GM12878 (cell line): ENCODE measurements around the gene SVOP. TPM values are rescaled to one million over a fixed set of nuclear protein-coding genes. Genes with fewer than 3 reads are reported as not detected.

Experiments
- ATF2 ChIP-seq: IDR thresholded peaks from 2 replicates; pipeline ENCODE4 v1.6.1; 2012; ENCODE audit warnings: low read length, inconsistent platforms
- BCLAF1 ChIP-seq: fragments of 450-650 bp; IDR thresholded peaks from 2 replicates; pipeline ENCODE4 v1.6.1; 2017; ENCODE audit warnings: antibody characterized with exemption, mild to moderate bottlenecking, moderate library complexity
- CBFB ChIP-seq: IDR thresholded peaks from 2 replicates; pipeline ENCODE4 v1.6.1; 2016; ENCODE audit warnings: antibody characterized with exemption, low read depth
- CREM ChIP-seq: IDR thresholded peaks from 2 replicates; pipeline ENCODE4 v1.6.1; 2014; ENCODE audit warnings: antibody characterized with exemption, low read depth
- EZH2 ChIP-seq: IDR thresholded peaks from 2 replicates; pipeline ENCODE4 v1.6.1; 2012; ENCODE audit warnings: low read depth, mild to moderate bottlenecking, control low read depth, inconsistent platforms, low read length, borderline replicate concordance; ENCODE audit not compliant: control insufficient read depth
- MEF2B ChIP-seq: fragments of 450-650 bp; IDR thresholded peaks from 2 replicates; pipeline ENCODE4 v1.6.1; 2018; ENCODE audit warnings: mild to moderate bottlenecking, moderate library complexity; ENCODE audit not compliant: partially characterized antibody, poor library complexity, severe bottlenecking
- SP1 ChIP-seq: IDR thresholded peaks from one replicate; pipeline ENCODE4 v1.6.1; 2011; ENCODE audit warnings: low read depth, low read length
- SRF ChIP-seq, 2 experiments: IDR thresholded peaks; 2 replicates each; pipeline ENCODE4 v1.6.1; 2011; ENCODE audit warnings: low read depth in 2 of 2, low read length in 2 of 2, mild to moderate bottlenecking in 1 of 2, moderate library complexity in 1 of 2
- polyA plus RNA-seq, 11 experiments: library from polyadenylated mRNA; depleted of rRNA in 4 of 11; unstranded in 6 of 11; stranded (reverse) in 5 of 11; fragments of >200 nt; fragmentation: Nextera tagmentation in 4 of 11; fragmentation: Illumina TruSeq in 1 of 11; extraction: Ambion mirVana in 4 of 11; extraction: Trizol in 1 of 11; gene quantifications; 1 replicate in 1 of 11; 2 replicates in 10 of 11; pipeline versions ENCODE4 v1.2.1 to v1.2.3, GENCODE V29; 2011 to 2016; ENCODE audit warnings: inconsistent platforms in 2 of 11, missing spikeins in 2 of 11, low read depth in 1 of 11
- total RNA-seq, 4 experiments: library from RNA; depleted of rRNA in 3 of 4; stranded (reverse); fragments of >200 nt in 3 of 4; fragmentation: Illumina TruSeq in 1 of 4; extraction: Trizol in 1 of 4; gene quantifications; 2 replicates each; pipeline versions ENCODE4 v1.2.1 to v1.2.3, GENCODE V29; 2013 to 2021
- TF ChIP-seq, protein P1 (sequence below): IDR thresholded peaks from 2 replicates; pipeline ENCODE4 v1.6.1; 2011; ENCODE audit warnings: low read depth, mild to moderate bottlenecking, low read length, moderate library complexity, borderline replicate concordance; ENCODE audit errors: extremely low read depth
- TF ChIP-seq, protein P2 (sequence below): fragments of 450-650 bp; IDR thresholded peaks from 2 replicates; pipeline ENCODE4 v1.6.1; 2017; ENCODE audit warnings: mild to moderate bottlenecking

The SVOP gene
- total and polyA plus RNA-seq, 10 of the 15 experiments (the other 5 are each of a cell fraction or from before 2014, with no cell fraction given) = under 0.01 TPM; not detected in 9

- no peak for TF ChIP-seq BCLAF1
- no peak for TF ChIP-seq EZH2
- TF ChIP-seq CREM = no peak
- no peak for TF ChIP-seq ATF2
- TF ChIP-seq, protein P1, sequence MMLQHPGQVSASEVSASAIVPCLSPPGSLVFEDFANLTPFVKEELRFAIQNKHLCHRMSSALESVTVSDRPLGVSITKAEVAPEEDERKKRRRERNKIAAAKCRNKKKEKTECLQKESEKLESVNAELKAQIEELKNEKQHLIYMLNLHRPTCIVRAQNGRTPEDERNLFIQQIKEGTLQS = no peak
- TF ChIP-seq CBFB = no peak
- no peak for TF ChIP-seq SP1
- no peak for TF ChIP-seq SRF (IDR thresholded peaks at IDR 0.05; ENCODE audit: low read depth in 2 of 2, low read length in 2 of 2)
- TF ChIP-seq, protein P2, sequence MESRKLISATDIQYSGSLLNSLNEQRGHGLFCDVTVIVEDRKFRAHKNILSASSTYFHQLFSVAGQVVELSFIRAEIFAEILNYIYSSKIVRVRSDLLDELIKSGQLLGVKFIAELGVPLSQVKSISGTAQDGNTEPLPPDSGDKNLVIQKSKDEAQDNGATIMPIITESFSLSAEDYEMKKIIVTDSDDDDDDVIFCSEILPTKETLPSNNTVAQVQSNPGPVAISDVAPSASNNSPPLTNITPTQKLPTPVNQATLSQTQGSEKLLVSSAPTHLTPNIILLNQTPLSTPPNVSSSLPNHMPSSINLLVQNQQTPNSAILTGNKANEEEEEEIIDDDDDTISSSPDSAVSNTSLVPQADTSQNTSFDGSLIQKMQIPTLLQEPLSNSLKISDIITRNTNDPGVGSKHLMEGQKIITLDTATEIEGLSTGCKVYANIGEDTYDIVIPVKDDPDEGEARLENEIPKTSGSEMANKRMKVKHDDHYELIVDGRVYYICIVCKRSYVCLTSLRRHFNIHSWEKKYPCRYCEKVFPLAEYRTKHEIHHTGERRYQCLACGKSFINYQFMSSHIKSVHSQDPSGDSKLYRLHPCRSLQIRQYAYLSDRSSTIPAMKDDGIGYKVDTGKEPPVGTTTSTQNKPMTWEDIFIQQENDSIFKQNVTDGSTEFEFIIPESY = no peak
- no peak for TF ChIP-seq MEF2B
Measured at GRCh38 chr12:108916336-108916735, 104.5 kb downstream of the SVOP start (continued).
